Inflammatory macrophage treated with lipopolysaccharide for 4 hours (primary cell): ENCODE data around the gene CTNNA2.

Source experiments
- DNase-seq: peaks from one replicate; pipeline ENCODE4 v3.0.0-alpha.2; 2020

CTNNA2 gene

GRCh38 chr2:80529466-80530165 is 1016.8 kb downstream of the CTNNA2 start:
- DNase-seq, result no peak

- DNase-seq, result no peak
These were observed 1017.7 kb downstream of the CTNNA2 start for GRCh38 chr2:80530442-80531064.

GRCh38 chr2:80531319-80531718 is 1018.5 kb downstream of the CTNNA2 start:
- DNase-seq, result no peak

- no peak for DNase-seq
These were observed 1032.8 kb downstream of the CTNNA2 start for GRCh38 chr2:80545420-80546210.

- no peak for DNase-seq
These were observed 1033.9 kb downstream of the CTNNA2 start for GRCh38 chr2:80546766-80547165.

GRCh38 chr2:80547344-80547743 is 1034.5 kb downstream of the CTNNA2 start:
- DNase-seq, result no peak

- DNase-seq, result no peak
These were observed 1035.6 kb downstream of the CTNNA2 start for GRCh38 chr2:80548469-80548868.

GRCh38 chr2:80549901-80550300 is 1037.0 kb downstream of the CTNNA2 start:
- no peak for DNase-seq

- DNase-seq, result no peak
These were observed 1047.5 kb downstream of the CTNNA2 start for GRCh38 chr2:80560326-80560725.

GRCh38 chr2:80568011-80568410 is 1055.2 kb downstream of the CTNNA2 start:
- no peak for DNase-seq

GRCh38 chr2:80573167-80573566 is 1060.3 kb downstream of the CTNNA2 start:
- DNase-seq, result no peak

- DNase-seq, result no peak
These were observed 1061.1 kb downstream of the CTNNA2 start for GRCh38 chr2:80573950-80574349.

GRCh38 chr2:80579756-80580155 is 1066.9 kb downstream of the CTNNA2 start:
- no peak for DNase-seq

GRCh38 chr2:80591233-80591632 is 1078.4 kb downstream of the CTNNA2 start:
- no peak for DNase-seq

GRCh38 chr2:80592106-80592505 is 1079.3 kb downstream of the CTNNA2 start:
- DNase-seq, result no peak

- DNase-seq, result no peak
These were observed 1097.3 kb downstream of the CTNNA2 start for GRCh38 chr2:80610108-80610507.

GRCh38 chr2:80621656-80622055 is 1108.8 kb downstream of the CTNNA2 start:
- no peak for DNase-seq

- no peak for DNase-seq
These were observed 1111.2 kb downstream of the CTNNA2 start for GRCh38 chr2:80624062-80624461.

- DNase-seq, result no peak
These were observed 1121.7 kb downstream of the CTNNA2 start for GRCh38 chr2:80634590-80634989.

GRCh38 chr2:80638783-80639182 is 1125.9 kb downstream of the CTNNA2 start:
- no peak for DNase-seq

- DNase-seq, result no peak
These were observed 1129.6 kb downstream of the CTNNA2 start for GRCh38 chr2:80642465-80642864.

GRCh38 chr2:80643598-80643997 is 1130.7 kb downstream of the CTNNA2 start:
- no peak for DNase-seq

- no peak for DNase-seq
These were observed 1138.6 kb downstream of the CTNNA2 start for GRCh38 chr2:80651435-80651834.

- DNase-seq, result no peak
These were observed 1142.4 kb downstream of the CTNNA2 start for GRCh38 chr2:80655265-80655664.
